COR-L47 (cell line): Measurements from ENCODE around the gene ARIH2.
A peak's percentile ranks its signal among the peaks of the same experiment; 100 is the strongest.
"Not testable (repeated sequence)": the region's sequence is repeated elsewhere in the genome, so short reads cannot be mapped to it uniquely, and the experiment has no call there.

Experiments
- DNase-seq: peaks from one replicate; lab custom pipeline; 2025; lab: John Stamatoyannopoulos, UW

The ARIH2 gene

DNA sequence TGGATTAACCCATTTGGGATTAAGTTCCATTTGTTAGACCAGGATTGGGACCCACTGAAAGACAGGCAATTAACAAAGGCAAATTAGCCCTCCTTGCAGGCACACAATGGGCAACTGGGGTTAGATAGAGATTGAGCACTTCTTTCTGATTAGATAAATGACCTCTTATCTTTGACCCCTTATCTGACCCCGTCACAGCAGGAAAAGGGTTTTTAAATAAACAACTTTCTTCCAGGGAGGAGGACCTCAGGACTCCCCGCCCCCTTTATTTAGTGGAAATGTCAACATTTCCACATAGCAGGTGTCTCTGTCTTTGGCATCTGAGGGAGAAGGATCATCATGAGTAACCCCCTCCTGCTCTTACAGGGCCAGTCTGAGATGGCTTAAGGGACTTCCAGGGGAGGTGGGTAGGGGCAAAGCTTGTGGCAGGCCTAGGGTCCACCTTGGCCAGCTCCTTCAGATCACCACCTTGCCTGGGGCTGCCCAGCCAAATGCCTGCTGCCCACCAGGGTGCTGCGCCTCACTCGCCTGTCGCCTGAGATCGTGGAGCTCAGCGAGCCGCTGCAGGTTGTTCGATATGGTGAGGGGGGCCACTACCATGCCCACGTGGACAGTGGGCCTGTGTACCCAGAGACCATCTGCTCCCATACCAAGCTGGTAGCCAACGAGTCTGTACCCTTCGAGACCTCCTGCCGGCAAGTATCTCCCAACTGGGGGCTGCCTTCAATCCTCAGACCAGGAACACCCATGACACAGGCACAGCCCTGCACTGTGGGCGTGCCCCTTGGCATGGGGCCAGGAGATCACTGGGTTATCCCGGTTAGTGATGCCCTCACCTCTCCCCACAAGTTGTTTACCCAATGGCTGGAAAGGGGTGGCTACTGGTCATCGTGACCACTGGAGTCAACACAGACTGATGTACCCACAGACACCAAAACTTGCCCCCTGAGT lies 86.0 kb downstream of the ARIH2 start:
- DNase-seq = no peak

- DNase-seq = no peak
Observed at GRCh38 chr3:49005303-49005680, 86.7 kb downstream of the ARIH2 start.

DNA sequence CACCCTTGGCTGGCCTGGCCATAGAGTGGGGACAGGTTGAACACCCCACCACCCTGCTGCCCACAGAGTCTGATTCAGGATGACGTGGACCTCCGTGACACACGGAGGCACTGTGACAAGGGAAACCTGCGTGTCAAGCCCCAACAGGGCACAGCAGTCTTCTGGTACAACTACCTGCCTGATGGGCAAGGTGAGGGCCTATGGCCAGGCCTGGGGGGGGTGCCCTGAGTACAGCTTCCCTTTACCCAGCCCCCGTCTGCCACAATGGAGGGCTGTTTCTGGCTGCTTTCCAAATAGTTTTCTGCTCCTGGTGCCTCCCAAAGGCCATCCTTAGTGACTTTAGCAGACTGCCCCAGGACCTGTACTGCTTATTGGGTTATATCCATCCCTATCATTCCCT lies 87.4 kb downstream of the ARIH2 start:
- no peak for DNase-seq

DNA sequence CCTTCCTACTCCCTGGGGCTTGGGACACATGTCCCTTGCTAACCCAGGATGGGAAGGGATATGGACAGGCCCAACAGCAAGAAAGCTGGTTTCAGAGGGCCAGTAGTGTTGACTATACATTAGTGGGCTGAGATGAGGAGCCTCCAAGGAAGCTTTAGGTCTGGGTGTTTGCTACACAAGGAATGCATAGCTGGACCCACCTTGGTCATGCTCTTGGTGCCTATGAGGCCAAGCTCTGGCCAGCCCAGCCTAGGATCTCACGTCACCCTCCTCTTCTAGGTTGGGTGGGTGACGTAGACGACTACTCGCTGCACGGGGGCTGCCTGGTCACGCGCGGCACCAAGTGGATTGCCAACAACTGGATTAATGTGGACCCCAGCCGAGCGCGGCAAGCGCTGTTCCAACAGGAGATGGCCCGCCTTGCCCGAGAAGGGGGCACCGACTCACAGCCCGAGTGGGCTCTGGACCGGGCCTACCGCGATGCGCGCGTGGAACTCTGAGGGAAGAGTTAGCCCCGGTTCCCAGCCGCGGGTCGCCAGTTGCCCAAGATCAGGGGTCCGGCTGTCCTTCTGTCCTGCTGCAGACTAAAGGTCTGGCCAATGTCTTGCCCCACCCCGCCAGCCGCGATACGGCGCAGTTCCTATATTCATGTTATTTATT lies 87.9 kb downstream of the ARIH2 start:
- no peak for DNase-seq

GRCh38 chr3:49007068-49007770 lies 88.6 kb downstream of the ARIH2 start, which contains the start of gene WDR6:
WDR6 (plus strand) TSS chr3:49007391; CDS start chr3:49007432, 41 bp downstream.
- DNase-seq = peak; percentile 93

- peak; percentile 60 for DNase-seq
Observed at GRCh38 chr3:49007771-49008528, 89.3 kb downstream of the ARIH2 start.

GRCh38 chr3:49008627-49009026 lies 90.0 kb downstream of the ARIH2 start:
- DNase-seq = not testable (repeated sequence)

- no peak for DNase-seq
Observed at GRCh38 chr3:49009396-49009795, 90.8 kb downstream of the ARIH2 start.

- no peak for DNase-seq
Observed at GRCh38 chr3:49012441-49013017, 93.9 kb downstream of the ARIH2 start.

GRCh38 chr3:49013113-49013737 lies 94.6 kb downstream of the ARIH2 start:
- DNase-seq = no peak

DNA sequence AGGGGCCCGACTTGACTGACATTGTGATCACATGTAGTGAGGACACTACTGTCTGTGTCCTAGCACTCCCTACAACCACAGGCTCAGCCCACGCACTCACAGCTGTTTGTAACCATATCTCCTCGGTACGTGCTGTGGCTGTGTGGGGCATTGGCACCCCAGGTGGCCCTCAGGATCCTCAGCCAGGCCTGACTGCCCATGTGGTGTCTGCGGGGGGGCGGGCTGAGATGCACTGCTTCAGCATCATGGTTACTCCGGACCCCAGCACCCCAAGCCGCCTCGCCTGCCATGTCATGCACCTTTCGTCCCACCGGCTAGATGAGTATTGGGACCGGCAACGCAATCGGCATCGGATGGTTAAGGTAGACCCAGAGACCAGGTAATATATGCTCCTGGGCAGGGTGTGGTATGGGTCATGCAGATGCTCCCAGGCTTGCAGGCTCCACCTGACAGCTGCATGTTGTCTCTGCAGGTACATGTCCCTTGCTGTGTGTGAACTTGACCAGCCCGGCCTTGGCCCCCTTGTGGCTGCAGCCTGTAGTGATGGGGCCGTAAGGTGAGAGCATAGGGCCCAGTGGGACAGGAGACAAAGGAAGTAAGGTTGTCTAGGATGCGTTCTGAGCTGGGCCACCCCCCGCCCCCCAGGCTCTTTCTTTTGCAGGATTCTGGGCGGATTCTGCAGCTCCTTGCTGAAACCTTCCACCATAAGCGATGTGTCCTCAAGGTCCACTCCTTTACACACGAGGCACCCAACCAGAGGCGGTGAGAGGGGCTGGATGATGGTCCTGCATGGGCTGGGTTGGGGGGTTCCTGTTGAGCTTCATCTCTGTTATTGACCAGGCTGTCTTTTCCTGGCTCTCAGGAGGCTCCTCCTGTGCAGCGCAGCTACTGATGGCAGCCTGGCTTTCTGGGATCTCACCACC lies 95.4 kb downstream of the ARIH2 start:
- DNase-seq = no peak

GRCh38 chr3:49015072-49015471 lies 96.4 kb downstream of the ARIH2 start:
- no peak for DNase-seq

- no peak for DNase-seq
Observed at GRCh38 chr3:49015765-49016164, 97.1 kb downstream of the ARIH2 start.

GRCh38 chr3:49016414-49017228 lies 98.0 kb downstream of the ARIH2 start:
- no peak for DNase-seq

GRCh38 chr3:49017229-49017970 lies 98.8 kb downstream of the ARIH2 start:
- DNase-seq = no peak

DNA sequence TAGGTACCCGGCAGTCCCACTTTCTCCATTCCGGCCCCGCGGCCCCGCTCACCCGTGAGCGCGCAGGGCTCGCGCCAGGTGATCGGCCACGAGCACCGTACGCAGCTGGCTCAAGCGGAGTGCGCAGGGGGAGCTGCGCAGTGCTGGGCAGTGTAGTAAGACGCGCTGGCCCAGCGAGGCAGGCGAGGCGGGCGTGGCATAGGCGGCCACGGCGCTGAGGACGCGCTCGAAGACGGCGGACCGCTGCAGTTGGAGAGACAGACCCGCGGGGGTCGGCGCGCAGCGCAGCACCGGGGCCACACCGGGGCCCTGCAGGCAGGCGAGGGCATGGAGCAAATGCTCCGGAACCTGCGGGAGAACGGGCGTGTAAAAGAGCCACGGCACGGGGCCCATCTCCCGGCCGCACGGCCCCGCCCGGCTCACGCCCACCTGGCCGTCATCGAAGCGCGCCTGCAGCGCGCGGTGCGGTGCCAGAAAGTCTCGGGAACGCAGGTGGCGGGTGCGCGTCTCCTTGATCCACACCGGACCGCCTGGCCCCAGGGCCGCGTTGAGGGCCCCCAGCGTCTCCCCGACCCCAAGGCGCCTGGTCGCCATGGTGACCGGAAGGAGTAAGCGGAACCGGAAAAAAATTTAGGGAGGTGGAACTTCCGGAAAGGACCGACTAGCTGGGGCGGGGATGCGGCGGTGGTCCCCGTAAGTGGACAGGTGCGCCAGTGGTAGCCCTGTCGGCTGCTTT lies 99.5 kb downstream of the ARIH2 start, which contains the start of gene DALRD3:
DALRD3 (minus strand) TSS at position 610 of the 736 bp plus-strand sequence; CDS start at position 594, 16 bp downstream.
- peak; percentile 53 for DNase-seq

- no peak for DNase-seq
Observed at GRCh38 chr3:49018707-49019006, 100.0 kb downstream of the ARIH2 start.

DNA sequence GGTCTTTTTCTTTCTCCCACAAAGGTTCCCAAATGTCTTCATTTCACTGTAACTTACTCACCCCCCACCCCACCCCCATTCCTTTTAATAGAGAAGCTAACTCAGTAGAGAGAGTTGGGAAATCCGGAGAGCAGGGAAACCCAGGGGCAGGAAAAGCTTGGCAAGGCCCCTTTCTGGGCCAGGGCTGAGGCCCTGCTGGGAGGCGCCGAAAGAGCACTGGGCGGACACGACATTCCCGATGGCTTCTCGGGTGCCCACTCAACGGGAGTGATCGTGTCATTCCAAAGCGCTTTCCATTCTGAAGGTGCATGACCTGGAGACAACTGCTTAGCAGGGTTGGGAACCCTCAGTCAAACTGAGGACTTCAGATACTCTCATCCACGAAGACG lies 101.3 kb downstream of the ARIH2 start:
- no peak for DNase-seq
